ENCODE data around the gene BRI3. TPM values are rescaled to one million over a fixed set of nuclear protein-coding genes. Genes with fewer than 3 reads are reported as not detected.

Gene BRI3
- total RNA-seq, 2 experiments from 2014 or later, result 68.0 to 76.5 TPM

DNA sequence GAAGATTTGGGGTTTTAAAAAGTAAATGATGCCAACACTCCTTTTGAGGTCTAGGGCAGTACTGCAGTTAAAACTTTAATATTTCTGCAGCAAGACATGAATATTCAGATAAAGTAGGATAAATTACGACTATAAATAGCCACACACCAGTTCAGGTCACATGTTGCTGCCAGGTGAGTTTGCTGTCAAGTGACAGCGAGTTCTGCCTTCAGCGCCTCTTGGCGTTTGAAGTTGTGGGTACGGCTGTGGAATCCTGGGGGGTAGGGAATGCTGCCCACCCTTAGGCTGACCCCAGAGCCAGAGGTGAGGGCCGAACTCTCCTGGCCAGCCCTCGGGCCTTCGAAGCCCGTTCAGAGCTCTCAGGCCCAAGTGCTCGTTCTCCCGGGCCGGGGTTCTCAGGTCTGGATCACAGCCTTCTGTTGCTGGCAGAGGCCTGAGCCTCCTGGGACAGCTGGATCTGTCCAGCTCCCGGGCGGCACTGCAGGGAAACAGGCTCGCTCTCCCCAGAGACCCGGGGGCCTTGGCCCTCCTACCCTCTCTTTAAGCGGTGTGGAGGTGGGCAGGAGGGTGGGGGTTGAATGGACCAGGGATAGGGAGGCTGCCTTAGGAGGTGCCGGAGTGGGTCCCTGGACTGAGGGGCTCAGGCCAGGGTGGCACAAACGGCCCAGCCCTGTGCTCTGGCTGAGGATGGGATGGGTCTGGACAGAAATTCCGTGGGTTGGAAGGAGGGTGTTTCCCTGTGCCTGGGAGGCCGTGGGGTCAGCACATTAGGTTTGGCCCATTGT lies 5.4 kb downstream of the BRI3 start:
- DNase-seq (no peak), ATAC-seq (ENCODE audit: poor library complexity) (no peak)
- Histone ChIP-seq H3K4me1 (ENCODE audit: insufficient read depth, low read length) (peaks cover 56% of the 10 kb centered on the region), H3K27me3 (ENCODE audit: control insufficient read depth in 1 of 2, insufficient read depth in 2 of 2, low read length in 2 of 2) (no peaks in the 10 kb centered on the region), H3K9me3 (ENCODE audit: control insufficient read depth in 1 of 2, insufficient read depth in 1 of 2, low read length in 2 of 2) (no peaks in the 10 kb centered on the region), H3K4me3 (ENCODE audit: low read length) (no peak overlapping the region), H3K36me3 (ENCODE audit: insufficient read depth, low read length) (peaks cover 8% of the 10 kb centered on the region), H3K27ac (ENCODE audit: low read depth in 1 of 2, low read length in 2 of 2) (peak overlapping the region in 1 of 2 donors; percentile 13)
- CTCF ChIA-PET, result no interaction called here
- Mint-ChIP-seq H3K9me3 (no peaks in the 10 kb centered on the region), H3K27me3 (no peaks in the 10 kb centered on the region), H3K4me3 (no peak overlapping the region), H3K27ac (no peak overlapping the region), H3K36me3 (ENCODE audit: low read depth) (peaks cover 6% of the 10 kb centered on the region), H3K4me1 (ENCODE audit: low read depth) (peaks cover 37% of the 10 kb centered on the region)
- POLR2A ChIA-PET, result interaction anchor here (2.2 kb wide), 1 partner anchor 36 kb away, joined by 8 read pairs; no protein-coding TSS in a partner anchor
- intact Hi-C loops (cut with DNase I, micrococcal nuclease), result loop anchor here in 1 of 2 experiments (10.0 kb wide), 3 partner anchors 422 to 1172 kb away; partner anchors contain the start of genes SDHAF3 and SMURF1
- no peak for TF ChIP-seq CTCF (IDR thresholded peaks at IDR 0.05)

GRCh38 chr7:98287486-98287959 lies 6.0 kb downstream of the BRI3 start:
- Histone ChIP-seq H3K27me3 (ENCODE audit: control insufficient read depth in 1 of 2, insufficient read depth in 2 of 2, low read length in 2 of 2) (no peaks in the 10 kb centered on the region), H3K36me3 (ENCODE audit: insufficient read depth, low read length) (peaks cover 14% of the 10 kb centered on the region), H3K4me1 (ENCODE audit: insufficient read depth, low read length) (peaks cover 50% of the 10 kb centered on the region), H3K9me3 (ENCODE audit: control insufficient read depth in 1 of 2, insufficient read depth in 1 of 2, low read length in 2 of 2) (no peaks in the 10 kb centered on the region), H3K27ac (ENCODE audit: low read depth in 1 of 2, low read length in 2 of 2) (no peak overlapping the region), H3K4me3 (ENCODE audit: low read length) (no peak overlapping the region)
- no peaks in the 10 kb centered on the region for H3K9me3 Mint-ChIP-seq
- H3K4me3 Mint-ChIP-seq, result no peak overlapping the region
- ATAC-seq (ENCODE audit: poor library complexity) (no peak), DNase-seq (peak in 1 of 14 experiments; percentile 28)
- H3K27me3 Mint-ChIP-seq, result no peaks in the 10 kb centered on the region
- H3K36me3 Mint-ChIP-seq (ENCODE audit: low read depth), result peaks cover 12% of the 10 kb centered on the region
- intact Hi-C loops (cut with DNase I, micrococcal nuclease), result loop anchor here in 1 of 2 experiments (10.0 kb wide), 3 partner anchors 423 to 1173 kb away; partner anchors contain the start of genes SDHAF3 and SMURF1
- H3K4me1 Mint-ChIP-seq (ENCODE audit: low read depth), result peaks cover 32% of the 10 kb centered on the region
- CTCF ChIA-PET, result no interaction called here
- TF ChIP-seq CTCF (IDR thresholded peaks at IDR 0.05), result no peak
- POLR2A ChIA-PET, result interaction anchor here (2.2 kb wide), 1 partner anchor 37 kb away, joined by 8 read pairs; no protein-coding TSS in a partner anchor
- H3K27ac Mint-ChIP-seq, result no peak overlapping the region

DNA sequence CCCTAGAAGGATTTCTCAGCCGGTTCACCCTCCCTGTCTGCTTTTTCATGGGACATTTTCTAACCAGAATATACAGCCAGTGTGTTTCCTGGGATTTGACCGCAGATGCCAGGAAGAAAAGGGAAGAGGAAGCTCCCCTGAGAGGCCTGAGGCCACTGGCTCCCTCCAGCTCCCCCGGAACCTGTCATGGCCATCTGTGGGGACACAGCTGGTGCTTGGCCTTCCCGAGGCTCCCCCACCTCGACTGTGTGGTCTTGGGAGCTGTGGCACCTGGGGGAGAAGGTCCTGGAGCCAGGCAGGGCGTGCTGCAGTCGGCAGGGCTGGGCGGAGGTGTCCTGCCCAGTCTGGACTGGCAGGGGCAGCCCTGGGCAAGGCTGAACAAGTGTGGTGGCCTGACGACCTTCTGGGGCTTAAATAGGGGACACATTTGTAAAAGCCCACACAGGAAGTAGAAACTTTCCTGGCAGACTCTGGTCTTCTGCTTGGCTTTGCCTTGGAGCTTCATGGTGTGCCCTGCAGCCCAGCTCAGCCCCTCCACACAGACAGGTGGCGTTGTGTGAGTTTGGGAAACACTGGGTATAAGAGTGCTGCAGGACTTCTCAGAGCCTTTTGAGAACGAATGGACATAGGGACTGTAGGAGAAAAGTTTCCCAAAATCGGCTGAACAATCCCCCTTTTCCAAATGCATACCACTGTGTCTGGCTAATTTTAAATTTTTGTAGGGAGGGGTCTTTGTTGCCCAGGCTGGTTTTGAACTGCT lies 6.8 kb downstream of the BRI3 start:
- Histone ChIP-seq H3K27me3 (ENCODE audit: control insufficient read depth in 1 of 2, insufficient read depth in 2 of 2, low read length in 2 of 2) (no peaks in the 10 kb centered on the region), H3K4me1 (ENCODE audit: insufficient read depth, low read length) (peaks cover 43% of the 10 kb centered on the region), H3K27ac (ENCODE audit: low read depth in 1 of 2, low read length in 2 of 2) (no peak overlapping the region), H3K4me3 (ENCODE audit: low read length) (no peak overlapping the region), H3K36me3 (ENCODE audit: insufficient read depth, low read length) (peaks cover 16% of the 10 kb centered on the region), H3K9me3 (ENCODE audit: control insufficient read depth in 1 of 2, insufficient read depth in 1 of 2, low read length in 2 of 2) (no peaks in the 10 kb centered on the region)
- ATAC-seq (ENCODE audit: poor library complexity) (no peak), DNase-seq (no peak)
- Mint-ChIP-seq H3K27ac (no peak overlapping the region), H3K4me3 (no peak overlapping the region), H3K36me3 (ENCODE audit: low read depth) (peaks cover 14% of the 10 kb centered on the region), H3K9me3 (no peaks in the 10 kb centered on the region), H3K4me1 (ENCODE audit: low read depth) (peaks cover 24% of the 10 kb centered on the region), H3K27me3 (no peaks in the 10 kb centered on the region)
- ChIA-PET CTCF (no interaction called here), POLR2A (no interaction called here)
- no peak for TF ChIP-seq CTCF (IDR thresholded peaks at IDR 0.05)
- intact Hi-C loops (cut with DNase I, micrococcal nuclease), result loop anchor here in 1 of 2 experiments (10.0 kb wide), 3 partner anchors 423 to 1173 kb away; partner anchors contain the start of genes SDHAF3 and SMURF1
